EL (cell line): ENCODE measurements around the gene DNAH17.

Experiments used
- DNase-seq: peaks from one replicate; pipeline ENCODE4 v3.0.0-alpha.2; 2016

The DNAH17 gene

DNA sequence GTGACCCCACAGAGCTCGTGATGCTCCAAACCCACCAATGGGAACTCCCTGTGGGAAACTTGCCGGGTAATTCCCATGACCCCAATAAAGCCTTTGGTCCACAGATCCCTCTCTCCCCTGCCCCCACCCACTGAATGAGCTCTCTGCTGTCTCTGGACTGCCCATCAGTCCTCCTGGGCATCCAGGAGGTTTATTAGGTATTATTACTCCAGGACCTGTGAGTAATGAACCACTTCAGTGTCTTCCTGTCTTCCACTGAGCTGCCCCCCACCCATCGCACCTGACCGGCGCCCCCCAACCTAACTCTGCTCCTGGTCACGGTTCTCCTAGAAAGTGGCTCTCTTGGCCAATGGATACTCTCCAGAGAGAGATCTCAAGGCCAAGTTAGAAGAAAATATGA is 28.7 kb upstream of the DNAH17 start:
- DNase-seq, result no peak

DNA sequence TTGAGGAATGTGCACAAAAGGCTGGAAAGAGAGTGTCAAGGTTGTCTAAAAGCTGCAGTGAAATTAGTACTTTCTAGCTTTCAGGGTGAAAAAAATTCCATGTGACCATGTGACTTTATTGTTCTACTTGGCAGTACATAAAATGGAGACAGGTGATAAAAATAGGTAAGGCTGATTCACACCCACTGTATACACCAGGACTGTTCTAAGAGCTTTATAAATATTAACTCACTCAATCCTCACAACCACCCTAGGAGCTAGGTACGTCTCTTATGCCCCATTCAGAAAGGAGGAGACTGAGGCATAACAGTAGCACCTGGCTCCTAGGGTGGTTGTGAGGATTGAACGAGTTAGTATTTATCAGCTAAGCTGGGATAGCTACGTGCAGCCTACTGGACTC is 28.2 kb upstream of the DNAH17 start:
- DNase-seq, result no peak

DNA sequence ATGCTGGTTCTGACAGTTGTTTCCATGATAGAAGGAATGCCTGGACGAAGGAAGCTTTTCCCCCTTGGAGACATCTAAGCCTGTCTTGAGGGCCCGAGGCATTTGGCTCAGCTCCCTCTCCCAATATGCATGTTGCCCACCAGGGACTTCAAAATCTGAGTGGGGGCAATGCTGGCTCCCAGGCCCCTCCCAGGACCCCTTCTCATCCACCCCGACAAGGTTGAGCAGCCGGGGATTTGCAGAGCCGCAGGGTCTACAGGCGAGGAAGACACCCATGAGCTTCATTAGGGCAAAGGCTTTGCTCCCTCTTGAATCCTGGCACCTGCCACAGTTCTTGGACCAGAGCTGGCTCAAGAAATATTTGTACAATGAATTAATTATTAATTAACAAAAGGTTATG is 25.1 kb upstream of the DNAH17 start:
- no peak for DNase-seq

DNA sequence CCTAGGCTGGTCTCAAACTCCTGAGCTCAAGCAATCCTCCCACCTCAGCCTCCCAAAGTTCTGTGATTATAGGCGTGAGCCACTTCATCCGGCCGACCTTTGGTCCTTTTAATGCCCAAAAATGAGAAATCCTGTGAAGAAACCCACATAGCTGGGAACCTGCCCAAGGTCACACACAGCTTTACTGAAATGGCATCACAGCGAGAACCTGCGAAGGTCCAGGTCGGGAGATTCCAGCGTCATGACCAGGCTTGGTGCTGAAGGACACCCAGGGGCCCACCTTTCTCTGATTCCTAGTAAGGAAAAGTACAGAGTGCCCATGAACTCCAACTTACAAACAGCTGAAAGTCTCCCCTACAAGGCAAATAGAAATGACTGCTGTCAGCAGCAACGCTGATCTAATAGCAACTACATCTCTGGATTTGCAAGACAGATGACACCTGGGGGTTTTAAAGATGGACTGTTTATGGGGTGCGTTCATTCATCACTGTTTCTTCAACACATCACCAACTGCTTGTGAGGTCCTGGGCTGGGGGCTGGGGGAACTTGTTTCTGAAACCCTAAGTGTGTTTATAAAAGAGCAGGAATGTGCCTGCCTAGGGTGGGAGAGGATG is 24.5 kb upstream of the DNAH17 start:
- no peak for DNase-seq

DNA sequence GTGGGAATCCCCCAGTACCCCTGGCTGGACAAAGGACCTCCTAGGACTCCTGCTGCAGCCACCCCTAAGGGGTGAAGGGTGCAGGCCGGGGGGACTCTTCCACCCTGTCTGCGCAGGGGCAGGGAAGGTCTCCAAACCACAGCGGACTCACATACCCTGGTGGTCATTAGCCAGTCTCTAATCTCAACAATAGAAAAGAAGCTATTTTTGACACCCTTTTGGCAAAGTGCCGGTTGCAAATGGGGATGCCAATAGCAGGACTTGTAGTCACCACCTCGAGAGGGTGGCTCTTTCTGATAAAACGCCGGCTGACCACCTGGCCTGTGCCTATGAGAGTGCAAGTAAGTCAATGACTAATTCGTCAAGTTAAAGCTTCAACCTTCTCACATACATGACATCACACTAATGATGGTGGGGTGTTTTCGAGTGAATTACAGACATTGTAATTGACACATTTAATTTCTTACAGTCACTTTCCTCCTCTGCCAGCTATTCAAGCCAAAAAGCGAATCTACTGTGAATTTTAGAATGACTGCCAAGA is 23.1 kb upstream of the DNAH17 start:
- DNase-seq, result no peak

DNA sequence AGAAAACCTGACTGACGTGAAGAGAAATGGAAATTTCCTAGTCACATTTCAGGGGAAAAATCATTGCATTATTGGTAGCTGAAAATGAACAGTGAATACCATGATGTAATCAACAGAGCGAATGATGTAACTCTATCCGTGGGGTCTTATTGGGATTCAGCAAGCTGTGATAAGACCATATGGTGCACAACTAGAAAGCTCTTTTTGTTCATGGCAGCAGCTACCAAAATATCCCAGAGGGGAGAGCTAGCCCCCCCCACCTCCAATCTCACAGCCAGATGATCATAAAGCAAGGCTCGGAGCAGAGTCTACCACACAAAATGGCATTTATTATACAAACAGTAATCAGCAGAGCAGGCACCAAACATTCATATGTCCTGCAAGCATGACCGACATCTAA is 22.2 kb upstream of the DNAH17 start:
- DNase-seq, result no peak

DNA sequence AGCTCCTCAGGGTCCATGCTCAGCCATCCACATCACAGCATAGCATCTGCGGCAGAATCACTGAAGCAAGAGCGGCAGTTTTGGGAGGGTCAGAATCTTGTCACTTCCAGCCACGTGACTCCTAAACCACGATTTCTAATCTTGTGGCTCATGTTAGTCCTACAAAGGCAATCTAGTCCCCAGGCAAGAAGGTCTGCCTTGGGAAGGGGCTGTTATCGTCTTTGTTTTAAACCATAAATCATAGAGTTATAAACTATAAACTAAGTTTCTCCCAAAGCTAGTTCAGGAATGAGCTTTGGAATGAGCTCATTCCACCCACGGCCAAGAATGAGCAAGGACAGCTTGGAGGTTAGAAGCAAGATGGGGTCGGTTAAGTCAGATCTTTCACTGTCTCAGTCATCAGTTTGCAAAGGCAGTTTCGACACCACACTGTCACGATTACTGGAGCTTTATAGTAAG is 20.8 kb upstream of the DNAH17 start:
- peak; percentile 63 for DNase-seq

DNA sequence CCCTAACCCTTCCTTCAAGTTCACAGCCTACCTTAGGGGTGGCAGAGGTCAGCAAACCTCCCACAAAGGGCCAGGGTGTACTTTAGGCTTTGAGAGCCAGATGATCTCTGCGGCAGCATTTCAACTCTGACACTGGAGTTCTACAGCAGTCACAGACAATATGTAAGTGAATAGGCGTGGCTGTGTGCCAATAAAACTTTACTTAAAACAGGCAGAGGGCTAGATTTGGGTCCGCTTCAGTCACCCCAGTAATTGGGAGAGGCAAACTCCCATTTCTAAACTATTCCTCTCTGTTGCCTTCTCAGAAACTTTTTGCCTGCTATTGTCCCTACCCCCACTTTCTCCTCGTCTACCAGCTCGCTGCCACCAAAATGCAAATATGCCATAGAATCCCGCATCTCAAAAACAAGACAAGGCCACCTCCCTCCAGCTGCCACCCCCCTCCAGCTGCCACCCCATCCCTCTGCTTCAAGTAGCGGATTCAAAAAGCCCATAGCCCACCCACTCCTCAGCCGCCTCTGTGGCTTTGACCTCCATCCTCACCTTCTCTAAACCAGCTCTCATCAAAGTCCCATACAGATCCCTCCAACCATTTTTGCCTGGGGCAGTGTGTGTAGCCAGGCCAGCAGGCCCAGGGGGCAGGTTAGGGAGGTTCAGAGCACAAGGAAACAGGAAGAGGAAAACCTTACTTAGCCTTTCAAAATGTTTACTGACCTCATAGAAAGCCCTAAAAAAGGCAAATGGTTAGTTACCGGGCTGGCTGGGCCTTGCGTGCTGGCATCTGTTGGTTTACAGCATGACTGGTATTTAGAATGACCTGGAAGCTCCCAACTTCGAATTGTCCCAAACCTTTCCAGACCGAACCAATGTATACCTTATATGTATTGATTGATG is 19.9 kb upstream of the DNAH17 start:
- no peak for DNase-seq

DNA sequence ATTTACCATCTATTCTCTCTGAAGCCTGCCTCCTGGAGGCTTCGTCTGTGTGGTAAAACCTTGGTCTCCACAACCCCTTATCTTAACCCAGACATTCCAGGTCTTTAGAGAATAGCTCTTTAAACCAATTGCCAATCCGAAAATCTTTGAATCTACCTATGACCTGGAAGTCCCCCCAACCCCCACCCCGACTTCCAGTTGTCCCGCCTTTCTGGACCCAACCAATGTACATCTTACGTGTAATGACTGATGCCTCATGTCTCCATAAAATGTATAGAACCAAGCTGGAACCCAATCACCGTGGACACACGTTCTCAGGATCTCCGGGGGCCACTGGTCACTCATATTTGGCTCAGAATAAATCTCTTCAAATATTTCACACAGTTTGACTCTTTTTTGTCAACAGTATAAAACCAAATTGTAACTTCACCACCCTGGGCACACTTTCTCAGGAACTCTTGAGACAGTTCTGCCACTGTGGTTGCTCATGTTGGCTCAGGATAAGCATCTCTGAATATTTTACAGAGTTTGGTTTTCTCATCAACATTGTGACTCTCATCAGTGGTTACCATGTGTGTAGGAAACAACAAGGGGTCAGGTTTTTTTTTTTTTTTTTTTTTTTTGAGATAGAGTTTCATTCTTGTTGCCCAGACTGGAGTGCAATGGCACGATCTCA is 18.1 kb upstream of the DNAH17 start:
- no peak for DNase-seq

DNA sequence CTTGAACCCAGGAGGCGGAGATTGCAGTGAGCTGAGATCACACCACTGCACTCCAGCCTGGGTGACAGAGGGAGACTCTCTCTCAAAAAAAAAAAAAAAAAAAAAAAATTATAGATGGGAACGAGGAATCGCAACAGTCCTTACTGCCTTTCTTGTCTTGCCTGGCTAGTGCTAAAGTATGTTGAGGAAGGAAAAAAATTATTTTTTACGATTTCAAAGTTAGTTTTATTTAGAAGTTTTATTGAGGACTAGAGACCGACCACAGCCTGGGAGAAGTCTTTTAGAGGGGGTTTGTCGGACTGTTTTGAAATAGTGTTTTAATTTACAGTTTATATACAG is 15.8 kb upstream of the DNAH17 start:
- no peak for DNase-seq

DNA sequence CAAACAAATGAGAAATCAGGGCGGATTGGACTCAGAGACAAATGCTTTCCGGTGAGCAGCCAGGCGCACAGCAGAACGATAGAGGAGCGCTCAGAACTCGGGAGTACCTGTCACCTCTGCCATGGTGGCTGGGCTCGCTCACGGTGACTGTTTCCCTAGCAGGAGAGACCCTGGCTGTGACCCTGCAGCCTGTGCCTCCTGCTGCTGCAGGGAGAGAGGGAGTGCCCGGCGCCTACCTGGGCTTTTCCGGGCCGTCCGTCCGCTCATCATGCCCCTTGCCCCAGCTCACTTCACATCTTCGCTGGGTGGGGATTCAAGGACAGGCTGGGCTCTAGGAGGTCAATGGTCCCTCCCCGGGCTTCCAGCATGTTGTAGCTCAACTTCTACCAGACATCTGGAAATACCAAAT is 14.1 kb upstream of the DNAH17 start:
- no peak for DNase-seq

DNA sequence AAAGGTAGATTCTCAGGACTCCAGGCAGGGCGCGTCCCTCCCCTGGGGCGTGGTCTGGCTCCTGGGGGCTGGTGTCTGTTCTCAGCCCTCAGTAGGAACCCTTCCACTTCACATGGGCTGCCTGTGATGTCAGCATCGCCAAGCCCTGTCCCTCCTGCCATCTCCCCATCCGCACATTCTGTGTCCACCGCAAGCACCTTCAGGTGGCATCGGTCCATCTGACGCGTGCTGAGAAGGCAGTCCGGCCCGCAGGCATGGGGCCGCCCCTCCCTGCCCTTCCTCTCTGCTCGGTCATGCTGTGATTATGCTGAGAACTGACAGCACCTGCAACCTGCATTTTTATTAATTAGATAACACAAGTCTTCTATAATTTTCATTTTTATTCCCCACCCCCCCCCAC is 12.7 kb upstream of the DNAH17 start:
- no peak for DNase-seq

DNA sequence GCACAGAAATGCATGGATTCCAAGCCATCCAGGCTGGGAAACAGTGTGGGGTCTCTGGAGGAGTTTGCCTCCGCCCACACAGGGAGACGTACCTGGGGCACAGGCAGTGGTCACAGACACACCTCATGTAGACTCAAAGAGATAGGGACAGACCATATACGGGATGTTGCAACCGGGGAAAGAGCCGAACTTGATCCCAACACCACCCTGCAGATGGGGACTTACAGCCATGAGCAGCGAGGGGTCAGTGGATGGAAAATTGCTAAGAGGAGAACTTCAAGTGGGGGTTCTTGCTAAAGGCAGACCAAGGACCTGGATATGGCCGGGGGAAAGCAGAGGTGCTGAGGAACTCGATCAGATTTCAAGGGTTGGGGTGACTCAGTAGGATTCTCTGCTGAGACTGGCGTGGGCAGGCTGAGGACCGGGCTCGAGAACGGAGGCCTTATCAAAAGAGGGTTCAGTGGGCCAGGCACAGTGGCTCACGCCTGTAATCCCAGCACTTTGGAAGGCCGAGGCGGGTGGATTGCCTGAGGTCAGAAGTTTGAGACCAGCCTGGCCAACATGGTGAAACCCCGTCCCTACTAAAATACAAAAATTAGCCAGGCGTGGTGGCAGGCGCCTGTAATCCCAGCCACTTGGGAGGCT is 12.0 kb upstream of the DNAH17 start:
- no peak for DNase-seq

DNA sequence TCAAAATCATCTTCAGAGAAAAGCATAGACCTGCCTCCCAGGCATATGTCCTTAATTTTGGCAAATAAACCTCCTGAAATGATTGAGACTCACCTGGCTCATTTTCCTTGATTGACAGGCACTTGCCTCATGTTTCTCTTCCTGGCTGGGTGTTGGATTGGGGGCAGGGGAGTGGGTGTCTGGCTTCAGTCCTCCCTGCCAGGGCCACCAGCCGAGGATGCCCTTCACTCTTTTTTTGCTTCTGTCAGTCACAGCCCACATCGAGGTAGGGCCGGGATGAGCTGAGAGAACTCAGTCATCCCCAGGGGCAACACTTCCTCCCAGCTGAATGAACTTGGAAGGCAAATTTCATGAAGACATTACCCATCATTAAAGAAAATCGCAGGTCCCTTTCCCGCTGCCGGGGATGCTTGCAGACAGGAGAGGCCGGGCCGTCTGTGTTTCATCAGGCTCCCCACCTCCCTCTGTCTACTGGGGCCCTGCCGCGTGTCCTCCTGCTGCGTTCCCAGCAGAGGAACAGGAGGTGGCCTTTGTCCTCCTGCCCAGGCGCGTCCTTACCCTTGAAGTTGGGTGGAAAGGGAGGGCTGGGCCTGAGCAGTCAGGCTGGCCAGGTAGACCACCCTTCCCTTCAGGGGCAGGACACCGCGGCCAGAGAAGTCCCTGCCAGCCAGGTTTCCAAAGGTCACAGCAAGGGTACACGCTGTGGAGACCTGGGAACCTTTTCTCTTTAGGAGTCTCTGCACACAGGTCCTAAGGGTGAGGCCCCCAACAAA is 11.2 kb upstream of the DNAH17 start:
- no peak for DNase-seq

DNA sequence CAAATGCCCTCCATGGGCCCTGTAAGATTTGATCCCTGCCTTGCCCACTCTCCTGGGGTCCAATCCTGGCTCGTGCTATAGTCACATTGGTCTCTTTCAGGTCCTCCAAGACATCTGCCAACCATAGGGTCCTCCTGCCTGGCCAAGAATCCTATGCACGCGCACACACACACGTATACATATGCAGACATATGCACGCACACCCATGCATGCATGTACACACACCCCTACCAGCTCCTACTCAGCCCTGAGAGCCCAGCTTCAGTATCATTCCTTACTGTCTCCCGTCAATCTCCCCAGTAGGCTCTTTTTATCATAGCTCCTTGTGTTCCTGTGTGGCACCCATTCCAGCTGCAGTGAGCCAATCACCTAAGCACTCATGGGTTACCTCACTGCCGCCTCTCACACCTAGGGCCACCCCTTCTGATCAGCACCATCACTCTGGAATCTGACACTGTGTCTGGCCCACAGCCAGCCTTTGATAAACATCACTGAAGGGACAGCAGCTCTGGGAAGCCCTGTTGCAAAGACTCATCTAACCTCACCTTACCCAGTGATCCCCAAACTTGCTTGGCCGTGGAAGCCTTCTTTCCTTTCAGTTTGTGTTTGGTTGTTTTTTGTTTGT is 7.9 kb upstream of the DNAH17 start:
- DNase-seq, result no peak

DNA sequence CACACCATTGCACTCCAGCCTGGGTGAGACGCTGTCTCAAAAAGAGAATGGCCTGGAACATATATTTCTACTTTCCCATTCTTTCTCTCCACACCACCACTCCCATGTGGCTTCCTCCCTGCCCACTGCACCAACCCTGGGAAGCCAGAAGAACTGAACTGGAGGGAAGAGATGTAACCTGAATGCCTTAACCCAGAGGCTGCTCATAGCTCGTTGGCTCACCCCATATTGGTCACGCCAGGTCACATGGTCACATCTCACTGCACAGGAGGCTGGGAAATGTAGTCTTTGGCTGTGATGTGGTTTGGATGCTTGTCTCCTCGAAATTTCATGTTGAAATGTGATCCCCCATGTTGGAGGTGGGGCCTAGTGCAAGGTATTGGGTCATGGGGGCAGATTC is 5.9 kb upstream of the DNAH17 start:
- peak; percentile 12 for DNase-seq

DNA sequence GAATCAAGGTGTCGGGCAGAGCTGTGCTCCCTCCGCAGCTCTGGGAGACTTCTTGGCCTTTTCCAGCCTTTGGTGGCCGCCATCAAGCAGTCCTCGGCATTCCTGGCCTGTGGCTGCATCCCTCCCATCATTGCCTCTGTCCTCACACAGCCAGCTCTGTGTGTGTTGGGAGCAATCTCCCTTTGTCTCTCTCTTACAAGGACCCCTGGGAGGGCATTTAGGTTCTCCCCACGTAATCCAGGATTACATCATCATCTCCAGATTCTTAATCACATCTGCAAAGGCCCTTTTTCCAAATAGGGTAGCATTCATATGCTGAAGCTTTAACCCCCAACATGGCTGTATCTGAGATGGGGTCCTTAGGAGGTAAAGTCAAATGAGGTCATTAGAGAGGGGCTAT is 4.1 kb upstream of the DNAH17 start:
- DNase-seq, result no peak

DNA sequence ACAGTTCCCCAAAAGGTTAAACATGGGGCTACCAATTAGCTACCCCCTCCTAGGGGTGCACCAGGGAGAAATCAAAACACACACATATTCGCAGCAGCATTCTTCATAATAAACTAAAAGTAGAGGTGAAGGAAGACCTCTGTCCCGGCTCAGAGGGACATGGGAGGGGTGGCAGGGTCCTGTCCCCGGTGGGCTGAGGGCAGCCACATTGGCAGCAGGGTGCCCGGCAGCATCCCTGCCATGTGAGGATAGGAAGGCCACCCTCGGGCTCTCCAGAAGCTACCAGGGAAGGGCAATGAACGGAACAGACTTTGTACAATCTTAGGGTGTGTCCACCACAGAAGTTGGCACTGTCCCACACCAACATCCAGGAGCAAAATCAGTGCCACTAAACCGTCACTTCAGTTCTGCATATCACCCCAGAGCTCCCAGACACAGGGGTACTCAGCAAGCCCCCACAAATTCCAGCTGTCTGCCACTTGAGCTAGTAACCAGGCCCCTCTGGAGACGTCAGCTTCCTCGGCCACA is 3.1 kb upstream of the DNAH17 start:
- DNase-seq, result no peak

DNA sequence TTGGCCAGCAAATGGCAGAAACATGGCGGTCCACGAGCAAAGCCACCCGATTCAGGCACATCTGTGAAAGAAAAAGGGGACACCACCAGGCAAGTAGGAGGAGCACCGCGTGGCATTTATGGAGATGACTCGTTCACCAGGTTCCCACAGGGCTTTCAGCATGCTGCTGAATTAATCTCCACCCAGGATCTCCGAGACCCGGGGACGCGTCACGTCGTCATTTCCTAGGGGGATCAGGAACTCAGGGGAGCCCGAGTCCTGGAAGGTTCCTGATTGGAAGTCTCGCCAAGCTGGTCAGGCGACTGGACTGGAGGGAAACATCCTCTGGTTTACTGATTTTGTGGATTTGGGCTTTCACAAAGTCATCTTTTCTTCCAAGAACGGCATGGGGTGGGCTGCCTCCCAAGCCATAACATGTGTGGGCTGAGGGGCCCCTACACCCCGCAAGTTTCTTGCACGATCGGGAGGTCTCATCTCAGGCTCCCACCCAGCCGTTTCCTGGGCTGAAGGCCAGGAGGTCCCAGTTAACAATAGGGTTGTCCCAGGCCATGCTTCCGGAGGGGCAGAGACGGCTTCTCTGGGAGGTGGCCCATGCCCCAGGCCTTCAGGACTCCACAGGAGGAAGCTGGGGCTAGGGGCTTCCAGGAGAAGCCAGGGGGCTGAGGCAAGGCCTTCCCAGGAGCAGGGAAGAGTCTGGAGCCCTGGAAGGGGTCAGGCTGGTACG is 645 bp downstream of the DNAH17 start:
- DNase-seq, result no peak

DNA sequence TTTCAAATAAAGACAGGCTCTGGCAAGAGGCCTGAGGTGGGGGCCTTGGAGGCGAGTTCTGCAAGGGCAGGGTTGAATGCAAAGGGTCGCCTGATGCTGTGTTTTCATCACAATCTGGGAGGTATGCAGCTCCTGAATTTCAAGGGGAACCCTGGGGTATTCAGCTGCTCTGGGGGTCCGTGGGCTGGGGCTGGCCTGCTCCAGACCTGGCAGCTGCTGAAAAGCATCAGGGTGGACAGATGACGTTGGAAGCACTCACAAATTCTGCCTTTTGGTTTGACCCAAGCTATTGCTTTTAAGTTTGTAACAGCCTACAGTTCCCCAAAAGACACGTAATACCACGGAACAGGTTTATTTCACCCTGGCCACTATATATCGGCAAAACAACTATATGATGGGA is 1.3 kb downstream of the DNAH17 start:
- DNase-seq, result no peak

DNA sequence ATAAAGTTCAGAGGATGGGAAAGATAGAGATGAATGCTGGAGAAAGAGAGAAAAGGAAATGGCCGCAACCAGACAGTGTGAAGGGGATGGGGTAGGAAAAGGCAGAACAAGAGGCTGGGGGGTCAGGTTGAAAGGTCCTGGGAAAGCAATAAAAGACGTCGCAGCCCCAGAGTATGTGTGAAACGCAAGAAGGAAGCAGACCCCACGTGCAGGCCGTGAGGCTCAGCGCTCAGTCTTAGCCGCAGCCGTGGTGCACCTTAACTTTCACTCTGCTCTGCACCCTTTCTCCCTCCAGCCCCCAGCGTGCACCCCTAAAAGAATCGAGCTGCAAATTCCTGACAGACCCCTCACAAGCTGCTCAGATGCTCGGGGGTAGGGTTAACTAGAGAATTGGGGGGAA is 1.9 kb downstream of the DNAH17 start:
- no peak for DNase-seq
